Fibroblast of skin of abdomen (primary cell): ENCODE measurements around the gene SPACA7.

Experiments
- DNase-seq: peaks from one replicate; pipeline ENCODE4 v3.0.0-alpha.2; 2013

Gene SPACA7

DNA sequence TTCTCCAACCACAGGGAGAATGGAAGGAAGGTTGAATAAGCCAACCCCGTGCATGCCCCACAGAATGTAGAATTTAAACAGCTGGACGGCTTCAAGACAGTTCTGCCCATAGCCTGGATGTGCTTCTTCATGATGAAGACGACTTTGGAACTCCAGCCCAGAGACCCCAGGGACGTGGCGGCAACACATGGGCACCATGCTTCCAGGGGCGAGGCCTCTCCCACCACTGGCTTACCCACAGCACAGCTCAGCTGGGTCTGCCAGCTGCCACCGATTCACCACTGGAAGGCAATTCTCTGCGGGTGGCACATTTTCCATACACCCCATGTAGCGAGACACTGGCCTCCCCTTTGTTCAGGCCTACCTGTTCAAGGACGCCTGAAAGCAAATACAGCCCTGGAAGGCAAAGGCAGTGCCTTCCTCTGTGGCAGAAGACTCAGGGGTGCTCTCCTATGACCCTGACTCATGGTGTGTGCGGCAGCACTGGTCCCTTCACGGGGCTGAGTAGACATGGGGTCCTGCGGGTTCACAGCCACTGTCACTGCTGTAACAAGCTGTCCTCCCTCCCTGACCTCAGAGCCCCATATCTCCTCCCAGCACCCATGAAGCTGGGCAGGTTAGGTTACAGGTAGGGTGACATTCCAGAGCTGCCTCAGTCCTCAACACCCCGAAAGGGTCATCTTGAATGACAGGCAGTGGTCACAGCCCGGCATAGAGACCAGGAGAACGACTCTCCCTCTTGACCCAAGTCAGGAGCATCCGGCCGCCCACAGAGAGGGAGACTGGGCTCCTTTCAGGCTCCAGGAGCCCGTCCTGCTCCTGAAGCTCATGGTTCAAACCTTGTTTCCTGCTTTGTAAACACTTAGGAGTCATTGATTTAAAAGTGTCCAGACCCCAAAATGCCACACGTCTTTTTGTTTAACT, 72.7 kb downstream of the SPACA7 start:
- DNase-seq: no peak

- DNase-seq: no peak
Measured at GRCh38 chr13:112449545-112449930, 73.4 kb downstream of the SPACA7 start.

DNA sequence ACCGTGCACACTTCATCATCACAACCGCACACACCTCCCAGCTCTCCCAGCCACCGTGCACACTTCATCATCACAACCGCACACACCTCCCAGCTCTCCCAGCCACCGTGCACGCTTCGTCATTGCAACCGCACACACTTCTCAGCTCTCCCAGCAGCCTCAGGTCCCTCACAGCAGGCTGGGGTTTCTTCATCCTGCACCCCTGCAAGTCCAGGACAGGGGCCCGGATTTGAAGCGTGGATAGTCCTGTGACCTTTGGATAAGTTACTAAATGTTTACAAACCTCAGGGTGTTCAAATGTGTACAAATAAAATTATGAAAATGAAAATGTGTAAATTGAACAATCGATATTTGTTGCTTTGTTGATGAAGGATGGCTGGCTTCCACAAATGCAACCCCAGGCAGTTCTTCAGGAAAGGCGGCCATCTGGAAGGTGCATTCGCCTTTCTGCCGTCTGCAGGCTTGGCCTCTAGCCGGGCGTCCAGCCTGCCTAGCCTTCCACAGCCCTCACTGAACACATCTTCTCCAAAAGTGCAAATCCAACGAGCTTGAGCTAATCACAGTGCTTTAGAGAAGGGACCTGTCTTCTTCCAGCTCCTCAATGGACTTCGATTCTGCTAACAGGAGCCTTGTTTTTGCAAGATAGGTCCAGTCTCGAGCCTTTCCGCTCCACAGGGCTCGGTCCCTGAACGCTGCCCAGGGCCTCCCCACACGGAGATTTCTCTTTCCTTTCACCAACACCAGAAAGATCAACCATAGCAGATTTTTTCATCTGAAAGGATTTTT, 74.2 kb downstream of the SPACA7 start:
- no peak for DNase-seq

DNA sequence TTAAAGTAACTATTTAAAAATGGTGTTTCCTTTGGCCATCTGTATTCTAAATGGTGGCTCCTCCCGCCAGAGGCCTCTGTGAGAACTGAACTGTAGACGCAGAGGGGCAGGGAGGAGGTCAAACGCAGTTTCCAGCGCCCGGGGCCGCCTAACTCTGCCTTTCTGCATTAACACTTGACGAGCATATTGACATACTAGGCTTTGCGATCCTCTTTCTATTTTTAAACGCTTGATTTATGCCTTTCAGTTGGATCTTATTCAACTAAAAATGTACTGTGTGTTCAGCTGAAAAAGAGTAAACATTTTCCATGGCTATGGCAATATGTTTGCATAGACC, 74.7 kb downstream of the SPACA7 start:
- no peak for DNase-seq

- no peak for DNase-seq
Measured at GRCh38 chr13:112451512-112452379, 75.6 kb downstream of the SPACA7 start.

GRCh38 chr13:112452380-112453206, 76.4 kb downstream of the SPACA7 start:
- DNase-seq: no peak

DNA sequence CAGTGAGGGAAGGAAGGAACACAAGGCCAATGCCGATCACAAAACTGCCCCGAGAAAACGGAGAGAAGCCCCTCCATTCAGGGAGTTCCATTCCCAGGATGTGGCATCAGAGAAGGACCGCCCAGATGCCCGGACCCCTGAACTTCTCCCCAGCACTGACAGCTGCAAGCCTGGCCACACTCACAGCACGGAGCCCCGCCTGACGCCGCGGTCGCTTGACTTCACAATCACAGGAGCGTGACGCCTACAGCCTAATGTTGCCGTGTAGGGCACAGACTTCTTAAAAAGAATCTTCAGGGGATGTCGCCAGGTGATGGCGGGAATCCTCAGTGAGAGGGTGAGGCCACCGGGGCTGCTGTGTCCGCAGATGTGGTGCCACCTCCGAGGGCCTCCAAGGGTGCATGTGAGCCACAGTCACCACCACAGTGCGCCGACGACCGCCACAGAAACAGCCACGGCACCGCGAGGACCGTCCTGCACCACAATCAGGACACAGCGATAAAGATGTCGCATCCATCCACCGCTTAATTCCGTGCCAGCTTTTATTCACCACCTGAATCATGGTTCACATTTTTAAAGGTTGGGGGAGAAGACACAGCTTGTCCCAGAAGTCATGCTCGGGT, 77.2 kb downstream of the SPACA7 start:
- no peak for DNase-seq

GRCh38 chr13:112453874-112454647, 77.9 kb downstream of the SPACA7 start:
- no peak for DNase-seq

DNA sequence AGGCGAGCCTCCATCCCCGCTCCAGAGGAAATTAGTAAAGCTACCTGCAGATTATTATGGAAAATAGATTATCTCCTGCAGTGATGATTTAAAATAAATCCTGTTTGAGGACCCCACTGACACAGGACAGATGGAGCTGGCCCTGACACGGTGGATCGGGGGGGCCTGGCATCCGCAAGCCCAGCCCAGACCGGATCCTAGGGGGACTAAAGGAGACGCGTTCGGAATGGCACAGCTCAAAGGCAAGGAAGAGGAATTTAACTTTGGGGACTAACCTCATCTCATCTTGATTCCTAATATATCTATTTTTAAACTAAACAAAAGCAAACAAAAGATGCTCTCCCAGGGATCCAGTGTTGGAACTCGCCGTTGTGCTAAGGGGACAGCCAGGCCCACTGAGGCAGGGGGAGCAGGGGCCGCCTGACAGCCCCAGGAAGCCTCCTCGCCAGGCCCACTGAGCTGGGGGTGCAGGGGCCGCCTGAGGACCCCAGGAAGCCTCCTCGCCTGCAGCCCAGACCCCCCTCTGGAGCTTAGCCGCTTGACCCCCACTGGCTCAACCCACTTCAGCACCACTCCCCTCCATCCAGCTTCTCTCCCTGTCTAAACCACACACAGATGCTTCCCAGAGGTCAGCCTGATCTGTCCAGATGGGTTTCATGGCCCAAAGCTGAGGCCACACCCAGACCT, 78.6 kb downstream of the SPACA7 start:
- DNase-seq: no peak

GRCh38 chr13:112455476-112456059, 79.4 kb downstream of the SPACA7 start:
- no peak for DNase-seq

DNA sequence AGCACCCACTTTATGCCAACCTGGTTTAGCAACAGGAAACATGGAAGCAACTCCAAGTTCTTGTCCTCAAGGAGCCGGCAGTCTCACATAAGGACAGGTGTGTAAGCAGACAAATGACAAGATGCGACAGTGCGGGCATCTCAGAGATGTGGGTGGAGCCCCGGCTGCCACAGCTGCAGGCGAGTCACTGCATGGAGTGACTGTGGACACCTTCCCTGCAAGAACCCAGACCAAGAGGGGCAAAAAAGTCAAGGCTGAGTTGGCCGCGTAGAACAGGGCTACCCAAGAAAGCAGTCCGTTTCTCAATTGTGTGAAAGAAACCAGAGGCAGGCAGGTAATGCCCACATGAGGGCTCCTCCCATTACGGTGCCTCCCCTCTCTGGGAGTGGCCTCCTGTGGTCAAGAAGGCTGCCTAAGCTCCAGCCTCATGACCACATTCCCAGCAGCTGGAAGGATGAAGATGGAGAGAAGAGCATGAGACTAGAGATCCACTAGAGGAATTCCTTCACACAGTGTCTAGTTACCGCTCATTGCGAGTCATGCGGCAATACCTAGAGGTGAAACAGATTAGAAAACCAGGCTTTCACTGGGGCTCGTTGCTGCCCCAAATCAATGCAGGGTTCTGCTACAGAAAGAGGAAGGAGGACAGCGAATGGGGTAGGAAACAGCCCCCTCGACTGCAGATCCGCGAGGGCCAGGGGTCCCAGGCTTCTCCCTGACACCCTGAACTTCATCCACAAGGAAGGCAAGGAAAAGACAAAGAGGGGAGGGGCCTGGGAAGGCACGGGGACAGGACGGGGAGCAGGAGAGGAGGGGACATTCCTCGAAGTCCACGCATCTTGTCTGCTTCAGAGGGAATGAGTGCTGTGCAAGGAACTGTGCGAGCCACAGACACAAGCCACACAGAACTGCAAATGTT, 80.2 kb downstream of the SPACA7 start:
- no peak for DNase-seq

GRCh38 chr13:112457081-112457480, 80.9 kb downstream of the SPACA7 start:
- DNase-seq: no peak

DNA sequence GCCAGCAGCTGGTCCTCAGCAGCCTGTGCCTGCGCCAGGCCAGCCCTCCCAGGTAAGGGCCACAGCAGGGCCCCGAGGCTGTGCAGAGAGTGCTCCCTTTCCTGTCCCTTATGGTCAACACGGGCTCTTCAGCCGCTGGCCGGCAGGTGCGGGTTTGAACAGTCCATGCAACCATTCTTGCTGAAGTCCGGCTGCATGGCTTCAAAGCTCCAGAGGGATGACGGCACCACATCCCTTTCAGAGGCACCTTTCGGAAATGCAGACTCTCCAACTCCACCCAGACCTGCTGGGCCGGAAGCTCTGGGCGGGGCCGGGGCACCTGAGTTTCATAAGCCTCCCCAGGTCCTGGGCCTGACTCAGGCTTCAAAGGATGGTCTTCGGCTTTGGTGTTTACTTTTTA, 81.3 kb downstream of the SPACA7 start:
- no peak for DNase-seq

DNA sequence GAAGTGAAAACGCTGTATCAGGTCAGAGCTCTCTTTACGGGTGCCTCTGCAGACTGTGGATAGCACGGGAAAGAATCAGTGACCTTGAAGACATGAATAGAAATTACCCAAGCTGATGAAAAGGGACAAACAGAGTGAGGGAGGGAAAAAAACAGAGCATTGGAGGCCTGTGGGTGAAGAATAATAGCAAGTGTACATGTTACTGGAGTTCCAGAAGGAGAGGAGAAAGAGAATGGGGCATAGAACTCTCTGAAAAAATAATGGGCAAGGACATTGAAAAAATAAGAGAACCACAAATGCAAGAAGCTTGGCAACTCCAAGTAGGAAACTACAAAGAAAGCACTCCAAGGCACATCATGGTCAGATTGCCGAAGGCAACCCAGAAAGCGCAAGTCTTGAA, 86.3 kb downstream of the SPACA7 start:
- no peak for DNase-seq

- DNase-seq: no peak
Measured at GRCh38 chr13:112464720-112465119, 88.6 kb downstream of the SPACA7 start.

DNA sequence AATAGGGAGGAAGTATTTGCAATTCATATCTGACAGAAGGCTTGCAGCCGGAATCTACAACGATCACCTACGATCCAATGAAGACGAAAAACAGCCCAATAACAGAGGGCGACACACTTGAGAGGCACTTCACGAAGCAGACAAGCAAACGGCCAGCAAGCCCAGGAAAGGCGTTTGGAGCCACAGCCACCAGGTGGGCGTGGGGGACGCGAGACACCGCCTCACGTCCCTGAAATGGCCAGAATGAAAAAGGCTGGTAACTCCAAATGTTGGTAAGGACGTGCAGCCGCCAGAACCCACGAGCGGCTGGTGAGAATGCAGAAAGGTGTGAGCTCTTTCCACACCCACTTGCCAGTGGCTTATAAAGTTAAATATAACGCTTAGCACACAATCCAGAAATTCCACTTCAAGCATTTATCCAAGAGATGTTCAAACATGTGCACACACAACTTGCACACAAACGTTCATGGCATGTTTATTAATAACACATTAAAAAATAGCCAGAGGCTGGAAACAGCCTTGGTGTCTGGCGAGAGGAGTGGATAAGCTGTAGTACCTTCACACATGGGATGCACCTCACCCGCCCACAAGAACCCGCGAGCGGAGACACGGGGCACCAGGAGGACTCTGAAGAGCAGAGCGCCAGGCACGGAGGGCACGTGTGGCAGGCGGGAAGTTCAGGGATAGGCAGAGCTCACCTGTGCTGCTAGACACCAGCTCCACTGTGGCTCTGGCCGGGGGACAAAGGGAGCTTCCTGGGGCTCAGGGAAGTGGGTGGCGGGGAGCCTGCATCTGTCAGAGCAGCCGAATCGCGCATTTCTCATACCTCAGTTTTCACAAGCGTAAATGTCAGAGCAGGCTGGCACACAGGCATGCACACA, 89.3 kb downstream of the SPACA7 start:
- no peak for DNase-seq
